Neural cell (in vitro differentiated cells): ENCODE results near the gene NATD1. TPM values are rescaled to one million over a fixed set of nuclear protein-coding genes. Genes with fewer than 3 reads are reported as not detected.

ENCODE experiments used
- H2AFZ ChIP-seq: fragments of 200-600, 300-800 bp; sonication (generic), shearing (Covaris generic); 2 replicates; pipeline ENCODE4 v1.6.0; 2014; ENCODE audit warnings: low read depth, mild to moderate bottlenecking, antibody characterized with exemption, low read length, moderate library complexity
- H3F3A ChIP-seq: fragments of 200-600 bp; shearing (Covaris generic); 2 replicates; pipeline ENCODE4 v1.6.1; 2016; ENCODE audit warnings: mild to moderate bottlenecking, moderate library complexity, mixed read lengths, antibody characterized with exemption, low read length; ENCODE audit not compliant: insufficient read depth, poor library complexity, severe bottlenecking
- H3K27ac ChIP-seq: fragments of 200-600, 300-800 bp; sonication (generic), shearing (Covaris generic); 2 replicates; pipeline ENCODE4 v1.5.1; 2014; ENCODE audit warnings: mild to moderate bottlenecking, low read length, moderate library complexity
- H3K27me3 ChIP-seq: fragments of 300-800, 200-600 bp; sonication (generic), shearing (Covaris generic); 2 replicates; pipeline ENCODE4 v1.6.0; 2014; ENCODE audit warnings: mild to moderate bottlenecking, low read depth, low read length, moderate library complexity; ENCODE audit not compliant: insufficient read depth
- H3K36me3 ChIP-seq: fragments of 300-800, 200-600 bp; sonication (generic), shearing (Covaris generic); 2 replicates; pipeline ENCODE4 v1.5.1; 2014; ENCODE audit warnings: mild to moderate bottlenecking, antibody characterized with exemption, low read length, moderate library complexity; ENCODE audit not compliant: insufficient read depth
- H3K4me2 ChIP-seq: fragments of 300-800, 200-600 bp; sonication (generic), shearing (Covaris generic); 2 replicates; pipeline ENCODE4 v1.6.0; 2014; ENCODE audit warnings: mild to moderate bottlenecking, low read length
- H3K4me3 ChIP-seq: fragments of 300-800, 200-600 bp; sonication (generic), shearing (Covaris generic); 2 replicates; pipeline ENCODE4 v1.5.1; 2014; ENCODE audit warnings: mild to moderate bottlenecking, low read length, moderate library complexity
- H3K79me2 ChIP-seq: fragments of 200-600 bp; shearing (Covaris generic); replicated peaks from 2 replicates; pipeline ENCODE4 v1.6.0; 2014; ENCODE audit warnings: mild to moderate bottlenecking, low read length, moderate library complexity; ENCODE audit not compliant: insufficient read depth
- H3K9ac ChIP-seq: fragments of 300-800, 200-600 bp; sonication (generic), shearing (Covaris generic); 2 replicates; pipeline ENCODE4 v1.6.1; 2016; ENCODE audit warnings: mild to moderate bottlenecking, low read length, mixed read lengths
- H3K9me2 ChIP-seq: fragments of 200-600 bp; shearing (Covaris generic); 2 replicates; pipeline ENCODE4 v1.6.1; 2016; ENCODE audit warnings: mild to moderate bottlenecking, low read length, mixed read lengths; ENCODE audit not compliant: insufficient read depth
- H3K9me3 ChIP-seq: fragments of 200-600, 300-800 bp; sonication (generic), shearing (Covaris generic); 2 replicates; pipeline ENCODE4 v1.6.1; 2016; ENCODE audit warnings: mild to moderate bottlenecking, mixed run types, low read length, moderate library complexity, mixed read lengths
- H4K20me1 ChIP-seq: fragments of 200-600 bp; shearing (Covaris generic); 2 replicates; pipeline ENCODE4 v1.6.1; 2016; ENCODE audit warnings: mild to moderate bottlenecking, mixed run types; ENCODE audit not compliant: insufficient read depth
- CTCF ChIP-seq: fragments of 450-650 bp; IDR thresholded peaks from 2 replicates; pipeline ENCODE4 v1.5.1; 2014; ENCODE audit warnings: antibody characterized with exemption, mild to moderate bottlenecking, moderate library complexity; ENCODE audit not compliant: poor library complexity, severe bottlenecking
- EP300 ChIP-seq: fragments of 450-650 bp; conservative IDR thresholded peaks from 2 replicates; pipeline ENCODE4 v1.6.1; 2014; ENCODE audit warnings: antibody characterized with exemption, mild to moderate bottlenecking, moderate library complexity; ENCODE audit not compliant: poor library complexity, severe bottlenecking
- EZH2 ChIP-seq: fragments of 200-600, 300-800 bp; shearing (Covaris generic), sonication (generic); IDR thresholded peaks from 2 replicates; pipeline ENCODE4 v1.6.1; 2014; ENCODE audit warnings: antibody characterized with exemption, low read length, borderline replicate concordance, mild to moderate bottlenecking; ENCODE audit not compliant: insufficient read depth, poor library complexity, severe bottlenecking
- MXI1 ChIP-seq: fragments of 450-650 bp; conservative IDR thresholded peaks from 2 replicates; pipeline ENCODE4 v1.6.1; 2014; ENCODE audit warnings: antibody characterized with exemption, mild to moderate bottlenecking; ENCODE audit not compliant: poor library complexity, severe bottlenecking
- POLR2AphosphoS5 ChIP-seq: IDR thresholded peaks from 2 replicates; pipeline ENCODE4 v1.6.1; 2012
- RAD21 ChIP-seq: fragments of 450-650 bp; conservative IDR thresholded peaks from 2 replicates; pipeline ENCODE4 v1.6.1; 2014; ENCODE audit warnings: antibody characterized with exemption, mild to moderate bottlenecking, moderate library complexity
- REST ChIP-seq: IDR thresholded peaks from 2 replicates; pipeline ENCODE4 v1.6.1; 2012; ENCODE audit warnings: borderline replicate concordance
- SMC3 ChIP-seq: fragments of 450-650 bp; conservative IDR thresholded peaks from 2 replicates; pipeline ENCODE4 v1.6.1; 2014; ENCODE audit warnings: antibody characterized with exemption, mild to moderate bottlenecking, moderate library complexity; ENCODE audit not compliant: poor library complexity
- TAF1 ChIP-seq: IDR thresholded peaks from 2 replicates; pipeline ENCODE4 v1.6.1; 2012; ENCODE audit warnings: low read depth
- polyA plus RNA-seq: library from polyadenylated mRNA; depleted of rRNA; stranded (reverse); fragments of >200 nt; gene quantifications from 2 replicates; pipeline ENCODE4 v1.2.3, GENCODE V29; 2014
- small RNA-seq, 3 experiments: library from RNA; depleted of rRNA; stranded (forward); fragments of <200 nt; gene quantifications; one replicate each; pipeline ENCODE3, GENCODE V24; 2012

Gene NATD1
- polyA plus RNA-seq, 1 donor from 2014 or later, result 2.8 TPM

- no peak overlapping the region for H2AFZ ChIP-seq
- no peaks in the 10 kb centered on the region for H3F3A ChIP-seq
- H3K36me3 ChIP-seq, result no peaks in the 10 kb centered on the region
- no peaks in the 10 kb centered on the region for H3K9me2 ChIP-seq
- H3K4me3 ChIP-seq, result no peak overlapping the region
- H3K9ac ChIP-seq, result no peak overlapping the region
- TF ChIP-seq POLR2AphosphoS5 (no peak), RAD21 (no peak), TAF1 (no peak), SMC3 (no peak), EP300 (no peak), EZH2 (no peak), CTCF (no peak), MXI1 (no peak), REST (no peak)
- no peaks in the 10 kb centered on the region for H3K27me3 ChIP-seq
- no peaks in the 10 kb centered on the region for H3K9me3 ChIP-seq
- no peaks in the 10 kb centered on the region for H4K20me1 ChIP-seq
- H3K79me2 ChIP-seq, result no peaks in the 10 kb centered on the region
- no peak overlapping the region for H3K27ac ChIP-seq
- H3K4me2 ChIP-seq, result no peak overlapping the region
Observed at GRCh38 chr17:21190078-21190477, 63.1 kb downstream of the NATD1 start.

- Histone ChIP-seq H3K27ac (no peak overlapping the region), H3K9me3 (no peaks in the 10 kb centered on the region), H4K20me1 (no peaks in the 10 kb centered on the region), H2AFZ (no peak overlapping the region), H3K9ac (no peak overlapping the region), H3K27me3 (no peaks in the 10 kb centered on the region), H3K36me3 (no peaks in the 10 kb centered on the region), H3K4me2 (no peak overlapping the region), H3F3A (no peaks in the 10 kb centered on the region), H3K4me3 (no peak overlapping the region), H3K79me2 (no peaks in the 10 kb centered on the region), H3K9me2 (no peaks in the 10 kb centered on the region)
- TF ChIP-seq EZH2, result no peak
- no peak for TF ChIP-seq REST
- no peak for TF ChIP-seq TAF1
Observed at GRCh38 chr17:21189361-21189760, 63.8 kb downstream of the NATD1 start.

Small RNA genes lying within 50 kb of the gene (small RNA-seq; reads per million reads assigned to genes)
- gene RN7SL426P, result 0 reads per million in 3 experiments

Other genes with a start within 250 kb of the NATD1 start
- gene USP22, start 210.4 kb downstream of the NATD1 start, polyA plus RNA-seq, result 269 and 274 TPM in 2 replicates
- 35.8 and 48.9 TPM in 2 replicates for gene DHRS7B, start 126.4 kb downstream of the NATD1 start, polyA plus RNA-seq
- 22.9 and 24.6 TPM in 2 replicates for gene TMEM11, start 39.2 kb downstream of the NATD1 start, polyA plus RNA-seq
- 5.3 and 8.8 TPM in 2 replicates for gene MAP2K3, start 31.3 kb upstream of the NATD1 start, polyA plus RNA-seq
- 1.3 and 2.7 TPM in 2 replicates for gene KCNJ12, start 122.9 kb upstream of the NATD1 start, polyA plus RNA-seq